GM19025 (cell line): ENCODE results near the gene KRT7.

ENCODE experiments used
- ATAC-seq: cut with Tn5 transposase; IDR thresholded peaks from one replicate; pipeline ENCODE4 v1.9.1; 2021; ENCODE audit warnings: mild to moderate bottlenecking, low read depth, moderate library complexity; ENCODE audit not compliant: unreplicated experiment

KRT7 gene

DNA sequence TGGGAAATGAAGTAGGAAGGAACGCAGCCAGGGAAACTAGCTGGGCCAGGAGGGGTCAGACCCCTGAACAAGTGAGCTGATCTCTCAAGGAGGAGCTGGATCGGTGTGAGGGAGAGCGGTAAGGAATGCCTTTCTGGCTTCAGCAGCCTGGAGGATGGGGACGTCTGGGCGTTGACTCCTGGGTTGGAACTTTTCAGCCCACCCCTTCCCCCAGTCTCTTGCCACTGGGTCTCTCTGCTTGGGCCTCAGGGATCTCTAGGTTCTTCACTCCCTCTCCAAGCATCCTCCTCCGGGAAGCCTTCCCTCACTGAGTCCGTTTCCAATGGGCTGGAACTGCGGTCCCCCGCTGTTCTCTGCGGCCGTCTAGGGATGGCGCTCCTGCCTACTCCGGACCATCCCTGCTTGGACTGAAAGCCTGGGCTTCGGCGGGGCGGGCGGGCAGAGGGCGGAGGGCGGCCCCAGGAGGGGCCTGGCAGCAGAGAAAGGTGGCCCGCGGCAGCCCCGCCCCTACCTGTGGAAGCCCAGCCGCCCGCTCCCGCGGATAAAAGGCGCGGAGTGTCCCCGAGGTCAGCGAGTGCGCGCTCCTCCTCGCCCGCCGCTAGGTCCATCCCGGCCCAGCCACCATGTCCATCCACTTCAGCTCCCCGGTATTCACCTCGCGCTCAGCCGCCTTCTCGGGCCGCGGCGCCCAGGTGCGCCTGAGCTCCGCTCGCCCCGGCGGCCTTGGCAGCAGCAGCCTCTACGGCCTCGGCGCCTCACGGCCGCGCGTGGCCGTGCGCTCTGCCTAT, at the start of gene KRT7:
TSS of gene KRT7 (plus strand) at position 570 of the 788 bp plus-strand sequence. CDS start at position 624, 54 bp downstream.
- no peak for ATAC-seq

DNA sequence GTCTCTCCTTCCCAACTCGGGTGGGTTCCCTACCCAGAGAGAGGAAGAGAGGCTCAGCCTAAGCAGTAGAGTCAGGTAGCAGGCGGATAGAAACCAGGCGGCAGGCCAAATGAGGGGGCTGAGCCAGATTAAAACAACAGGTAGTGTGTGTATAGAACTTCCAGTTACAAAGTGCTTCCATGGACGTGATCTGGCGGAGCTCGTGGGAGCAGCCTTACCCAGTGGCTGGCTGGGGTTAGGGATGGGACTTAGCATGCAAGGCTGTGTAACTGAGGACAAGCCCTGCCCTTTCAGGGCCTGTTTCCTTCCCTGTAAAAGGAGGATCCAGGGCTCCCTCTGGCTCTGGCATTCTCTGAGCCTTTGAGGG, 49.5 kb upstream of the KRT7 start:
- ATAC-seq: no peak

DNA sequence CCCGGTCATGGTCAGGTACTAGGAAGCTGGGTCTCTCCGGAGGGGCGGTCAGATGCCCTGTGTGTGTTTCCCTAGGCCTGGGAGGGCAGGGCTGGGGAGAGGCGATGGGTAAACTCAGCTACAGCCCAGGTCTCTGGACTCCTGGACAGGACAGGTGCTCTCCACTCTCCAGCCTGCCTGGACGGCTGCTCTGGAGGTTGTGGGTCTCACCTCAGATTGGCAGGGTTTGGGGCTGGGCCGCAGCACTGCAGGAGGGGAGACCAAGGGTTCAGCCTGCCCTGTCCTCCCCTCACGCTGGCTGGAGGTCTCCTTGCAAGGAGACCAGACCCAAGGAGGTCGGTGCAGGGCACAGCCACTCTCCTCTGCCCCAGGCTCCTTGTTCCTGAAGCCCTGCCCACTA, 49.1 kb upstream of the KRT7 start:
- no peak for ATAC-seq

- no peak for ATAC-seq
These were observed 48.2 kb upstream of the KRT7 start for GRCh38 chr12:52184813-52185212.

DNA sequence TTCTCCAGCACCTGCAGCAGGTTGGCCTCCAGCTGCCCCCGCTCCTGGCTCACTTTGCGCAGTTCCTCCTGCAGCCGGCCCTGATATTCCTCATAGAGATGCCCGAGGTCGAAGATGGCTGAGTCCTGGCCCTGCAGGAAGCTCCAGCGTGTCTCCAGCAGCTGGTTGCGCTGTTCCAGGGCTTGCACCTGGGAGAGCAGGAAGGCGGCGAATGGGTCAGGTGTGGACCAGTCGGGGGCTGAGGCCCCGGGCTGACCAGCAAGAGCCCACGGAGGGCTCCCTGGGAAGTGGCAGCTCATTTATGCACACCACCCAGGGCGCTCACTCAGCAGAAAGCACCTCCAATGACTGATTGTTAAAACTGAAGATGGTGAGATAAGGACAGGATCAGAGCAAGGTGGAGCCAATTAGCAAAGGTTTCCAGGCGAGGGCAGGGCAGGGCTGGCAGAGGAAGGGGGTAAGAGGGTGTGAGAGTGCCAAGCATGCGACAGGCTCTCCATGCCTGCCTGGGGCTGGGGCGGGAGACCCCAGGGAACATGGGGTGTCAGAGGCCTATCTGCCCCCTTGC, 47.6 kb upstream of the KRT7 start:
- ATAC-seq: no peak

GRCh38 chr12:52186118-52186840, 46.8 kb upstream of the KRT7 start:
- ATAC-seq: no peak

DNA sequence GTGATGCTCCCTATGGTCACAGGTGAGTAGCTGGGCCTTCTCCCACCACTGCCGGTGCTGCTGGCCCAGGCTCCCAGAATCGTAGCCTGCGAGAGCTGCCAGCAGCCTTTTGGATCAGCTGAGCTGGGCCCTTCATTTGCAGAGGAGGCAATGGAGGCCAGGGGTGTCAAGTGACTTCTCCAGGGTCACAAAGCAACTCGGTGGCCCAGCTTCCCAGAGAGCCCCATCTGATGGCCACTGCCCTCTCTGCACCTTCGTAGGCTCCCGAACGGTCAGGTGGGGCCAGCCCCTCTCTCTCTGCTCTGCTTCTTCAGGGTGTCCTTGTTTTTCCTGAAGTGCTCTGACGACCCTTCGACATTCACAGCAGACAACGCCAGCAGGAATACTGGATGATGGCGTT, 45.8 kb upstream of the KRT7 start:
- no peak for ATAC-seq

- no peak for ATAC-seq
These were observed 45.4 kb upstream of the KRT7 start for GRCh38 chr12:52187640-52188039.

DNA sequence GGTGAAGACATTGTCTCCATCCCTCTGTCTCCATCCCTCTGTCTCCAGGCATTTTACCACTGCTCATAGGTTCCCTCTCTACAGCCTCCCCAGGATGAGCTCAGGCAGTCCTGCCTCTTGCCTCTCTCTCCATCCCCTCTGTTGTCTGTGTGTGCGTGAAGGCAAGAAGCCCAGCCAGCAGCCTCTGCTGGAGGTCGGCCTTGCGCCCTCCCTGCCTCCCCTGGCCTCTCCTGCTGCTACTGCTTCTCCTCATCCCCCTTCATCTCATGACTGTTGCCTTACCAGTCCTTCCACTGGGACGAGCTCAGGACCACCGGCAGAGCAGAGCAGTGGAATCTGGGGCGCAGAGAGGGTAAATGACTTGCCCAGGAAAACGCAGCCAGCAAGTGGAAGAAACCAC, 44.4 kb upstream of the KRT7 start:
- ATAC-seq: no peak

- no peak for ATAC-seq
These were observed 43.5 kb upstream of the KRT7 start for GRCh38 chr12:52189376-52190174.

DNA sequence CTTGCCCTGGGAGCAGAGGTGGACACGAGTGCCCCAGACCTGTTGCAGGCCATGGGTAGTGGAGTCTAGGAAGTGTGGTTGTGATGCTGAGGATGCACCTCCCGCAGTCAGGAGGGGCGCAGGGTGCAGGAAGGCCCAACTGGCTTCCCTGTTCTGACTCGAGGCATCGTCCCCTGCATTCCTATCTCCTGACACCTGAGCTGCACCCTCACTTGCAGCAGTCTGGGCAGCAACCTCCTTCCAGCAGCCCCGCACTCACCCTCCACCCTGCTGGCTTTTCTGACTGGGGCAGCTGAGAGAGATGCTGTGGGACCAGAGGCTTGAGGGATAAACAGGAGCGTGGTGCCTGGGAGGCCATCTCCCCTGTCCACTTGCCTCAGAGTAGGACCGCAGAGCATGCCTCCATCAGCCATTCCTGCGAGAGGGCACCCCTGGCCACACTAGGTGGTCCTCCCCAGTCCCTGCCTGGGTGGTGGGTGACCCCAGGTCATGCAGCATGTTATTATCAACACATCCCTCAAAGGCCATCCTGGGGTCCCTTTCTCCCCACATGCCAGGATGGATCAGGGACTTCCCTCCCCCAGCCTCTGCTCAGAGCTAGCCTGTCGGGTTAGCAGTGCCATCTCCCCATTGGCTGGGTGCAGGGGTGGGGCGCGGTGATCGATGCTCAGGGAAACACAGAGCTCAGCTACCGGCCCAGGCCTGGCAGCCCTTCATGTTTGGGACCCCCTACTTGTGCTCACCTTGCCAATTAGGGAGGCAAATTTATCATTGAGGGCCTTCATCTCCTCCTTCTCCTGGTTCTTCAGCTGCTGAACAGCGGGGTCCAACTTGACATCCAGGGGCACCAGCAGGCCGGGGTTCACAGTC, 41.9 kb upstream of the KRT7 start:
- no peak for ATAC-seq

DNA sequence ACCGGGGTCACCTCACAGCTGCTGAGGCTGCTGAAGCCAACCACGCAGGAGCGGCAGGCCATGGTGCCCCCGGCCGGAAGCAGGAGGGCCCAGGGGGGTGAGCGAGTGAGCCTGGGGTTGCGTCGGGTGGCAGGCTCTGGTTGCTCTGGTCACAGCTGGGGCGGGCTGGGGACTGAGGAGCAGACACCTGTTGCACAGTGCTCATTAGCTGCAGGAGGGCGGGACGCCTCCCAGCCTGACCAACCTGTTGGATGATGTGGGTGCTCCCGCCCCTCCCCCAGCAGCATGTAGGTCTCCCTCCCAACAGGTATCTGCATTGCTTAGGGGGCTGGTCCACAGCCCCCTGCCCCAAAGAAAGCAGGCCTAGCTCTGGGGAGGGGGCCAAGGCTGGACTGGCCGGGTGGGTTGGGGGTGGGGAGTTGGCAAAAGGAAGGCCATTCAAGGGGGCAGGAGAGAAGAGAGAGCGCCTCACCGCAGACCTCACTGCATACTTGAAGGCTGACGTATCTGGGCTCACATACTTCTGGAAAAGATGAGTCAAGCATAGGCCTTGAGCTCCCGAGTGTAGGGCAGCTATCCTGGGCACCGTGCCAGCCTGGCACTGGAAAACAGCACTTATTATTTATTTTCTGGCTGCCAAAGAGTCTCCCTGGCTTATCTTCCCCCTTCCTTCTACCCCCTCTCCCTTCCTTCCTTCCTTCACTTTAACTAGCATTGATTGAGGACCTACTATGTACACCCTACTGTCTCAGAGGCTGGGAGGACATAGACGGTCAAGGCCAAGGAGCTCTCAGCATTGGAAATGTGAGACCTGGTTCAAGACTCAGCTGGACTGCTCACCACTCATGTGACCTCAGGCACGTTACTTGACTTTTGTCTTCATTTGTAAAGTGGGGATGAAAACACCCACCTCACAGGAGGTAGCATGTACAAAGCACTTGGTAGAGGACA, 40.9 kb upstream of the KRT7 start, which contains the start of gene KRT80:
TSS of gene KRT80 (minus strand) at position 174 of the 951 bp plus-strand sequence. CDS start at position 62, 112 bp downstream.
- ATAC-seq: no peak

DNA sequence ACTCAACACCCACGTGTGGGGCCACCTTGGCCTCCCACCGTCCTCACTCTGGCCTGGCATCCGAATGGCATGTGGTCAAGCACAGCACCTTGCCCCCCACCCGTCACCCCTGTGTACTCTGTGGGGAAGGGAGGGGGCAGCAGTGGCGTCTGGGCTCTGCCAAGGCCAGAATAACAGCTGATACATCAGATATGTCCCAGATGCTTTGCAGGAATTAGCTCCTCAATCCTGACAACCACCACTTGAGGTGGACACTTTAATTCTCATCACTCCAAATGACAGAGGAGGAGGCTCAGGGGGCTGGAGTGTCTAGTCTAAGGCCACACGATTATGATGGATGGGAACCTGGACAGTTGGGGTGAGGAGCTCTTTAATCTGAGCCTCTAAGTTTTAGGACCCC, 39.5 kb upstream of the KRT7 start:
- ATAC-seq: no peak

- no peak for ATAC-seq
These were observed 39.1 kb upstream of the KRT7 start for GRCh38 chr12:52193991-52194390.

DNA sequence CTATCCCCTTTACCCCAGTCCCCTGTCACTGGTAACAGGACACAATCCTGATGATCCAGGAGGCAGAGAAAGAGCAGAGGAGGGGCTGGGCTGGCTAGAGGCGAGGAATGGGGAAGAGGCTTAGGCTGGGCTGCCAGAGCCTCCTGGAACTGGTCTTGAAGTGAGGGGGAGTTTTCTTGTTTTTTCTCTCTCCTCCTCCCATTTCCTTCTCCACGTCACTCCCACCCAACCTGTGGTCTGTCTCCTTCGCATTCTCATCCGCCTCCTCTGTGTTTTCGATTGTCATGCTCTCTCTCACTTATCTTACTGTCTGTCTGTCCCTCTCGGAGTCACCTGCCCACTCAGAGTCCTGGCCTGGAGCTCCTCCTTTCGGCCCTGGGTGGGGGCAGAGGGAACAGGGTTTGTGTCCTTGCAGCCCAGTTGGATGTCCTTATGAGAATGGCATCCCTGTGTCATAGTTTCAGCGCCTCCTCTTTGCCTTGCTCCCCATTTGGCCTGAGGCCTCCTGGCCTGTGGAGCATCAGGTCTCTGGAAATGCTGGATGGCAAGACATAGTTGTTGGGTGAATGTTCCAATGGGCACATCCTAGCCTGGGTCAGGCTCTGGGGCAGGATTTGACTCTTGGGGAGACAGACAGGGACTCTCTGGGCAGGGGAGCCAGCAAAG, 37.8 kb upstream of the KRT7 start:
- ATAC-seq: no peak

DNA sequence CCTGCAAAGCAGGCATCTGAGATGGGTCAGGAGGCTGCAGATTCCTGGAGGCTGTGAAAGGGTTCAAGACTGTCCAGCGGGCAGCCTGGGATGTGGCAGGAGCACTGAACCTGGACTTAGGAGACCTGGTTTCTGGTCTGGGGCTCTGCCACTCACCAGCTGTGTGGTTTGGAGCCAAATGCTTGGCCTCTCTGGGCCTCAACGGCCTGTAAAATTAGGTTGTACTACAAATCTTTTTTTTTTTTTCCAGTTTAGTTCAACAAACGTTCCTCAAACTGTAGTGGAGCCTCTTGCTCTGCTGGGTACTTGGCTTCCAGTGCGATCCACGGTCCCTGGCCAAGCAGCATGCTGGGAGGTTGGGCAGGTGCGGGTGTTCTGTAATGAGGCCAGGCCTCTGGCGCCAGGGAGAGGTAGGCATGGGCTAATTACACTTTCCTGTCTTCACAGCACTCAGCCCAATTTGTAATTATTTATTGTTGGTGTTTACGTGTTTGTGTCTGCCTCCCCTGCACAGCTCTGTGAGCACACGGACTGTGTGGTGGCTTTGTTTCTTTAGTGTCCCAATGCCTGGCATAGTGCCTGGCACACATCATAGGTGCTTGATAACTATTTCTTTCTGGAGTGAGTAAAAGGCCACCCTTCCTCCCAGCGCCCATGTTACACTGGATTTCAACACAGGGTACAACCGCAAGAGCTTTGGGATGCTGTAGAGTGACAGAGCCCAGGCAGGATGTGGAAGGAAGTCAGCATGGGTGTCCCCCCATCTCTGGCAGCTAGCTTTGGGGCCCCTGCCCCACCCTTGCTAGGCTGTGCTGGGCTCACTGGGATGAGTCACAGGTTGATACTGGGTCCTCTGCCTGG, 35.4 kb upstream of the KRT7 start:
- ATAC-seq: no peak

- ATAC-seq: no peak
These were observed 34.4 kb upstream of the KRT7 start for GRCh38 chr12:52198454-52199215.
